ES-I3 (cell line): Measurements from ENCODE around the gene MAGEA8.
"Not testable (repeated sequence)": the region's sequence is repeated elsewhere in the genome, so short reads cannot be mapped to it uniquely, and the experiment has no call there.

Experiments
- H3K36me3 ChIP-seq: 2 replicates; pipeline ENCODE4 v1.6.1; 2013; ENCODE audit warnings: mild to moderate bottlenecking, low read length, control low read depth, moderate library complexity; ENCODE audit not compliant: insufficient read depth
- H3K4me1 ChIP-seq: 2 replicates; pipeline ENCODE4 v1.6.1; 2013; ENCODE audit warnings: mild to moderate bottlenecking, control low read depth, low read length; ENCODE audit not compliant: insufficient read depth
- H3K9ac ChIP-seq: 2 replicates; pipeline ENCODE4 v1.6.1; 2013; ENCODE audit warnings: low read depth, mild to moderate bottlenecking, low read length, moderate library complexity
- H3K9me3 ChIP-seq: 2 replicates; pipeline ENCODE4 v1.6.1; 2013; ENCODE audit warnings: mild to moderate bottlenecking, low read length, moderate library complexity; ENCODE audit not compliant: control insufficient read depth, insufficient read depth

The MAGEA8 gene

DNA sequence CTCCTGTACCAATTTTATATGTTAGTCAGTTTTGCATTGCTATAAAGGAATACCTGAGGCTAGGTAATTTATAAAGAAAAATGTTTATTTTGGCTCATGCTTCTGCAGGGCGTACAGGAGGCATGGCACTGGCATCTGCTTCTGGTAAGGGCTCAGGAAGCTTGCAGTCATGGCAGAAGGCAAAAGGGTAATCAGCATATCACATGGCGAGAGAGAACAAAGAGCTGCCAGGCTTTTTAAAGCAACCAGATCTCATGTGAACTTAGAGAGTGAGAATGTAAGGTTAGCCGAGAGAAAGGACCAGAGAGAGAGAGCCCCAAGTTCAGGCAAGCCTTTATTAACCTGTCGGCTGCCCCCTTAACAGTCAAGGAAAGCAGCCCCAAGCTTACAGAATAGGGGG lies 42.9 kb downstream of the MAGEA8 start:
- H3K9ac ChIP-seq, H3K9me3 ChIP-seq, H3K4me1 ChIP-seq, H3K36me3 ChIP-seq: not testable (repeated sequence)

DNA sequence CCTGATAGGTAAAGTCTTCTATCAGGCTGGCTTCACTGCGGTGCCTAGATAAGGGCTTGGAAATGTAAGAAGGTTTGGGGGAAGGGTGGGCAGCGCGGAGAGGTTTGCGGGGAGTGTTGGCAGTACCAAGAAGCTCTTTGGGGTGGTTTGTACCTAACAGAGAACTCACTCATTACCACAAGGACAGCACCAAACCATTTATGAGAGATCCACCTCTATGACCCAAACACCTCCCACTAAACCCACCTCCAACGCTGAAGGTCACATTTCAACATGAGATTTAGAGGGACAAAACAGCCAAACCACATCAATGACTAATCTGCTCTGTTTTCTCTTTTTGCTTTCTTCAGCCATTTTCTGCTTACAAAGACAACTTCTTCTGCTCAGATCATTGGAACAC lies 43.5 kb downstream of the MAGEA8 start:
- not testable (repeated sequence) for H3K9me3 ChIP-seq

DNA sequence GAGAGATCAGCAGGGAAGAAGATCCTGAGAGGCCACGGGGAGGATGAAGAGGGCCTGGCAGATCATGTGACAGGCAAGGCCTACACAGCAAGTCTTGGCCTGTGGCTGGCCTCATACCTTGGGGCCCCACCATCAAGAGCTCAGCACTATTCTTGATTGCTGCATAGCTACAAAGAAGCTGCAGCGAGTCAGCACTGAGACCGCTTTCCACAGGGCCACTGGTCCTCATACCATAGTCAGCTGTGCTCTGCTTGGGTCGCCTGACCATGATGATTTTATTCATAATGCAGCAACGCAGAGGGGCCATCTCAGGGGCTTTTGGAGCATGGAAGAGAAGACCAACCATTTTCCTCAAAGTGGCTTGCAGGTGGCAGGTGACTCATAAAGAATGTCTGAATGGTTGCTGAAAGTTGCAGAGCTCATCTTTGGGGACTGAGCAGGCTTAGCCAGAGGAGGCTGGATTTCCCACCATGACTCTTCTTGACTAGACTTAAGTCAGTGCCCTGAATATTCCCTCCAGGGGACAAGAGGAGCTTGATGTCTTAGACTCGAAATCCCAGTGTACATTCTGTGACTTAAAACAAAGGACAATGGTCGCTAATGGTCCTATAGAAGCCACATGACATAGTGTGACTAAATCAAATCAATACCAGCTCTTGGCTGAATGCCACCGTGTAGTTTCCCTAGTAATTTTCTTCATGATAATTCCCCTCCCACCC lies 46.4 kb downstream of the MAGEA8 start:
- not testable (repeated sequence) for H3K36me3 ChIP-seq, H3K4me1 ChIP-seq, H3K9me3 ChIP-seq, H3K9ac ChIP-seq

More for the DNA sequence above, 43.5 kb downstream of the MAGEA8 start:
- H3K9ac ChIP-seq, H3K36me3 ChIP-seq, H3K4me1 ChIP-seq: not testable (repeated sequence)

DNA sequence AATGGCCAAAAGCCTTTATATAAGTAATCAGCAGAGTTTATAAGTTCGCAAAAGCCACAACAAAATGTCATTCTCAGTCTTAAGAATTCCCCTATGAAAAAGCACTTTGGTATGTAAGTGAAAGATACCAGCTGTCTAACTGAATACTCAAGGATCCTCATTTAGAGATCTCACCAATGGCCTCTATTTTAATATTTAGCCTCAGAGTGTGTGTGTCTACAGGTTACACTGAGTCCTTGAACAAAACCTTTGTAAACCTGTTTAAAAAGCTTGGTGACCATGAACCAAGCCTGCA lies 46.9 kb downstream of the MAGEA8 start:
- H3K9me3 ChIP-seq, H3K36me3 ChIP-seq, H3K4me1 ChIP-seq, H3K9ac ChIP-seq: not testable (repeated sequence)

DNA sequence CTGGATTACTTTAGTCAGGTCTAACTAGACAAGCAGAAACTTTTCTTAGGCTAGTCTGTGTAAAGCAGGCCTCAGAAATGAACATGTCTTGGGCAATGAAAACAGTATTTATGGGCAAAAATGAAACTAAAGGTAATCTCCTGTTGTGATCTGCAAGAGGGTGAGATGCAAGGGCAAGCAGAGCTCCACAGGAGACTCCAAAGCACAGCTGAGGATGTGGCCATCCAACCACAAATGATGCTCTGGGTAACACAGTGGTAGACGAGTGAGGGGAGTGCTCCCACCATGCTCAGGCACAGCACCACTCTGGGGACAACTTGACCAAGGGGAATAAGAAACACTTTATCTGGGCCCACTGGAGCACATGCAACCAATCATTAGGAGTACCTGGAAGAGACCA lies 47.7 kb downstream of the MAGEA8 start:
- H3K9ac ChIP-seq, H3K36me3 ChIP-seq, H3K4me1 ChIP-seq, H3K9me3 ChIP-seq: not testable (repeated sequence)

DNA sequence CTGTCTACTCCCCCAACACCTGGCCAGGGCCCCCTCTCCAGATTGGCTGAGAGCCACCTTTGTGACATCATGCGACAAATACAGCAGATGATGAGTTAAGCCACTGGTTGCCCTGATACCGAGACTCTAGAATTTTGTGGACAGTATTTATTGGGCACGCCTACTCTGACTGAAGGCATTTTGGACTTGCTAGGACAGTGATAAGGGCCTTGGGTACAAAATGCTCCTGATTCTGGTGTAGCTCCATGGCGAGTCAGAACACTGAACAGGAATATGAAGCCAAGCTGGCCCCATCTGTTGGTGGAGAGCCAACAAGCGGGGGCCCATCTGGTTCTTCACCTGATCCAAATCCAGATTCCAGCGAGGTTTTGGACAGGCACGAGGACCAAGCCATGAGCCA lies 48.4 kb downstream of the MAGEA8 start, which contains the start of gene HSFX4:
Gene HSFX4 (plus strand): TSS at position 174 of the 400 bp plus-strand sequence. CDS start 72 bp downstream, at position 246.
- not testable (repeated sequence) for H3K4me1 ChIP-seq

DNA sequence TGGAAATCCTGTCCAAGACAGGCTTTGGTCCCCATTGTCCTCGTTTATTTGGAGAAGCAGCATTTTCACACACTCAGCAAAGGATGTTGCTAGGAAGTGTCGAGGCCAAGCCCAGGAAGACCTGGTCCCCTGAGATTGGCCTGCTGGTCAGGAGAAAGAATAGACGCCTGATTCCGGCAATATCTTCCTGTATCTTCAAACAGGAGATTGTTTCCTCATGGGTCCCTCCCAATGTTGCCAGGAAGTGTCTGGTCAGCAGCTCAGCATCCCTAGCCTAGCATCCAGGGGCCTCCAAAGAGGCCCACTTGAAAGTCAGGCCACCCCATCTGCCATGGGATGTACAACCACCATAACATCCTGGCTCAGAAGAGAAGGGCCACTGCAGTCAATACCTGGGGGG lies 50.4 kb downstream of the MAGEA8 start:
- not testable (repeated sequence) for H3K36me3 ChIP-seq, H3K9me3 ChIP-seq, H3K4me1 ChIP-seq, H3K9ac ChIP-seq

More for the DNA sequence above, 48.4 kb downstream of the MAGEA8 start, which contains the start of gene HSFX4:
- H3K36me3 ChIP-seq, H3K9ac ChIP-seq, H3K9me3 ChIP-seq: not testable (repeated sequence)

DNA sequence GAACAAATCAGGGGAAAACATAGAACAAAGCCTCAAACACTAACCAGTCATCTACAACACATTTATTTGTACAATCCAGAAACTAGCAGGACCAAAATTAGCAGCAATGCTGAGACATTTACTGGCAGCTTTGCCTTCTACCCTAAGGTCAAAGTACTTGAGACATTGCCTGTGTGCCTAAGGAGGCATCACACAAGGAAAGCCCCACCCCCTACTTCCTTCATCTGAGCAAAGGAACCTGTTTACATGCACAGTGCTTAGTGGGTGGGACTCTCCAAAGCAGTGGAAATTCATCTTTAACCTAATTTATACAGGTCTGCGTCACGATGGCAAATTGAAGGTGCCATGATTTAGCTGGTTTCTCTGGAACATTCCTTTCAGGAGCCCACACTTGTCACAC lies 51.2 kb downstream of the MAGEA8 start:
- H3K9me3 ChIP-seq, H3K4me1 ChIP-seq, H3K9ac ChIP-seq, H3K36me3 ChIP-seq: not testable (repeated sequence)

DNA sequence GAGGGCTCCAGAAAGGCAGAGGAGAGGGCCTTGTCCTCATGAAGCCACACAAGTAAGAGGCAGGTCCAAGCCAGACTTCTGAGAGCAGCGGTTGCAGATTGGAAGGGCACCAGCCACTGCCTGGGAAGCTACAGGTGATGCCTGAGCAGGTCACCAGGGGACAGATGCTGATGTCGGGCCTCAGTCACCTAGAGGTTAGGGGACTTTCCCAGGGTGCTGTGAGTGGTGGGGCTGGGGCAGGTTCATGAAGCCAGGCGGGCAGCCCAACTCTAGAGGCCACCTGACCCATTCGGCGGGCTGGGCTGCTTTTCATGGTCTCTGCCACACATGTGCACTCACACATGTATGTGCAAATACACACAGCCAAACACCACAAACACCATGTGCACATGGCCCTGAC lies 52.0 kb downstream of the MAGEA8 start:
- H3K36me3 ChIP-seq, H3K9me3 ChIP-seq, H3K9ac ChIP-seq, H3K4me1 ChIP-seq: not testable (repeated sequence)

DNA sequence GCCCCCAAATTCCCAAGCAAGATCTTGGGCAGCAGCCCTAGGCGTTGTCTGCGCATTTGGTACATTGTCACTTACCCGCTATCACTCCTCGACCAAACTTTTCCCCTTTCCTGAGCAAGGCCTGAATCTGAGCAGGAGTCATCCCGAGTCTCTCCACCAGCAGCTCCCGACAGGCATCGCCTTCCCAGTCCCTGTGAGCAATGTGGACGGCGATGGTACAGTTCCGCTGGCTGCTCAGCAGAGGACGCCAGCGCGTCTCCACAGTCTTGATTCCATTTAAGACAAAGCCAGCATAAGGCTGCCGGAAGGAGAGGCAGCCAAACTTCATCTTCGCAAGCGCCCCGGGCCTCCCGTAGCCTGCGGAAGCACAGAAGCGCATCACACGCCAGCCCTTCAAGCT lies 52.6 kb downstream of the MAGEA8 start:
- H3K4me1 ChIP-seq, H3K36me3 ChIP-seq, H3K9ac ChIP-seq, H3K9me3 ChIP-seq: not testable (repeated sequence)
